Lower leg skin (tissue), 3 donors: ENCODE results near the gene POU6F2.

Source experiments
- CTCF ChIP-seq, 3 donors: fragments of 450-650 bp; IDR thresholded peaks; one replicate each; pipeline ENCODE4 v1.5.1; 2016; ENCODE audit warnings: antibody characterized with exemption in 3 of 3, mild to moderate bottlenecking in 3 of 3, moderate library complexity in 2 of 3
- POLR2A ChIP-seq, 2 donors: fragments of 450-650 bp; IDR thresholded peaks; one replicate each; pipeline ENCODE4 v1.6.1; 2016 to 2017; ENCODE audit warnings: antibody characterized with exemption in 2 of 2, mild to moderate bottlenecking in 1 of 2, moderate library complexity in 1 of 2

- no peak for TF ChIP-seq CTCF (IDR thresholded peaks at IDR 0.05)
- no peak for TF ChIP-seq POLR2A (IDR thresholded peaks at IDR 0.05)
Observed at GRCh38 chr7:39407723-39408122, 430.0 kb downstream of the POU6F2 start.
